D721Med (cell line): ENCODE data around the gene FECH.

Source experiments
- DNase-seq: peaks from one replicate; pipeline ENCODE4 v3.0.0; 2011; ENCODE audit warnings: low spot score; ENCODE audit not compliant: insufficient read length
- FAIRE-seq: peaks from 2 replicates; lab custom pipeline; 2011; peaks lifted over from hg19 to GRCh38; lab: Jason Lieb, UNC
- CTCF ChIP-seq: IDR thresholded peaks from 2 replicates; pipeline ENCODE4 v1.5.1; 2012; ENCODE audit warnings: mild to moderate bottlenecking, control low read depth; ENCODE audit not compliant: insufficient read depth; ENCODE audit errors: missing control alignments

FECH gene

GRCh38 chr18:57542812-57543427 lies 43.6 kb downstream of the FECH start:
- no peak for TF ChIP-seq CTCF
- FAIRE-seq (peak; percentile 77), DNase-seq (no peak)

- DNase-seq, result no peak
- FAIRE-seq, result peak; percentile 87
- TF ChIP-seq CTCF, result no peak
Measured at GRCh38 chr18:57542126-57542525, 44.4 kb downstream of the FECH start.

GRCh38 chr18:57539702-57540101 lies 46.8 kb downstream of the FECH start:
- DNase-seq, result no peak
- FAIRE-seq, result no peak
- TF ChIP-seq CTCF, result no peak

GRCh38 chr18:57538614-57539013 lies 47.9 kb downstream of the FECH start:
- DNase-seq, result no peak
- TF ChIP-seq CTCF, result no peak
- no peak for FAIRE-seq

- no peak for DNase-seq
- FAIRE-seq, result peak; percentile 77
- TF ChIP-seq CTCF, result no peak
Measured at GRCh38 chr18:57534511-57534909, 52.0 kb downstream of the FECH start.

- TF ChIP-seq CTCF, result no peak
- peak; percentile 72 for FAIRE-seq
- no peak for DNase-seq
Measured at GRCh38 chr18:57533868-57534510, 52.5 kb downstream of the FECH start.
